H1 (cell line): ENCODE measurements around the gene TGM2. TPM values are rescaled to one million over a fixed set of nuclear protein-coding genes. Genes with fewer than 3 reads are reported as not detected.

Experiments used
- CTCF ChIA-PET: fragments of 300-600 bp; sonication (Branson Sonifier 250); formaldehyde crosslinking; loops from one replicate; lab custom pipeline; 2021; ENCODE audit not compliant: partially characterized antibody; lab: Charles Lee
- POLR2A ChIA-PET: fragments of 300-600 bp; sonication (Branson Sonifier 250); formaldehyde crosslinking; loops from one replicate; lab custom pipeline; 2021; ENCODE audit warnings: inconsistent platforms; ENCODE audit not compliant: partially characterized antibody; lab: Charles Lee
- DNase-seq, 2 experiments: peaks; one replicate each; pipeline versions ENCODE4 v3.0.0 to v3.0.0-alpha.2; 2010 to 2022; ENCODE audit warnings: low spot score in 2 of 2, low read depth in 1 of 2, mixed read lengths in 1 of 2
- FAIRE-seq: peaks from 2 replicates; lab custom pipeline; 2011; peaks lifted over from hg19 to GRCh38; lab: Jason Lieb, UNC
- H2AFZ ChIP-seq: 2 replicates; pipeline ENCODE4 v1.8.1; 2012; ENCODE audit warnings: low read length, inconsistent platforms
- H2AK5ac ChIP-seq: 2 replicates; pipeline ENCODE4 v1.6.1; 2013; ENCODE audit warnings: low read depth, low read length
- H2BK120ac ChIP-seq: replicated peaks from 2 replicates; pipeline ENCODE3; 2013; ENCODE audit warnings: low read depth, low read length, inconsistent platforms
- H2BK12ac ChIP-seq: 2 replicates; pipeline ENCODE4 v1.6.1; 2013; ENCODE audit warnings: low read depth, low read length
- H2BK15ac ChIP-seq: 2 replicates; pipeline ENCODE4 v1.6.1; 2013; ENCODE audit warnings: low read length
- H2BK20ac ChIP-seq: 2 replicates; pipeline ENCODE4 v1.6.1; 2013; ENCODE audit warnings: low read length
- H2BK5ac ChIP-seq: 2 replicates; pipeline ENCODE4 v1.6.1; 2013; ENCODE audit warnings: low read depth, low read length
- H3K14ac ChIP-seq: 2 replicates; pipeline ENCODE4 v1.6.1; 2013; ENCODE audit warnings: inconsistent platforms; ENCODE audit not compliant: insufficient read length
- H3K18ac ChIP-seq: 2 replicates; pipeline ENCODE4 v1.6.1; 2013; ENCODE audit warnings: low read length; ENCODE audit errors: extremely low read depth
- H3K23ac ChIP-seq: 2 replicates; pipeline ENCODE4 v1.6.1; 2013; ENCODE audit warnings: inconsistent platforms; ENCODE audit not compliant: insufficient read length
- H3K23me2 ChIP-seq: 2 replicates; pipeline ENCODE4 v1.6.1; 2013; ENCODE audit warnings: low read depth, low read length
- H3K27ac ChIP-seq: 2 replicates; pipeline ENCODE4 v1.6.1; 2011; ENCODE audit warnings: low read depth, low read length, inconsistent platforms
- H3K27me3 ChIP-seq, 4 experiments: replicated peaks in 1 of 4; 1 replicate in 1 of 4; 2 replicates in 3 of 4; pipeline versions ENCODE4 v1.6.1 to v1.8.1; 2011 to 2013; ENCODE audit warnings: low read length in 3 of 4, mild to moderate bottlenecking in 3 of 4, inconsistent platforms in 2 of 4, mixed read lengths in 2 of 4, moderate library complexity in 1 of 4; ENCODE audit not compliant: control insufficient read depth in 3 of 4, insufficient read depth in 3 of 4; ENCODE audit errors: extremely low read depth in 1 of 4
- H3K36me3 ChIP-seq, 4 experiments: 2 replicates each; pipeline versions ENCODE4 v1.6.1 to v1.8.1; 2011 to 2013; ENCODE audit warnings: mild to moderate bottlenecking in 4 of 4, low read length in 3 of 4, moderate library complexity in 2 of 4, control low read depth in 1 of 4, inconsistent platforms in 1 of 4; ENCODE audit not compliant: insufficient read depth in 4 of 4, control insufficient read depth in 2 of 4
- H3K4ac ChIP-seq: replicated peaks from 2 replicates; pipeline ENCODE3; 2013; ENCODE audit warnings: low read length, low read depth, mixed read lengths, inconsistent platforms; ENCODE audit not compliant: insufficient read length
- H3K4me1 ChIP-seq, 4 experiments: replicated peaks in 1 of 4; 1 replicate in 1 of 4; 2 replicates in 3 of 4; pipeline versions ENCODE4 v1.6.1 to v1.8.1; 2011 to 2013; ENCODE audit warnings: low read length in 3 of 4, inconsistent platforms in 2 of 4, mixed read lengths in 1 of 4; ENCODE audit not compliant: insufficient read depth in 4 of 4, control insufficient read depth in 3 of 4
- H3K4me2 ChIP-seq, 2 experiments: 2 replicates each; pipeline versions ENCODE4 v1.6.1 to v1.8.1; 2011 to 2013; ENCODE audit warnings: low read depth in 2 of 2, low read length in 2 of 2, control low read depth in 1 of 2, inconsistent platforms in 1 of 2, mild to moderate bottlenecking in 1 of 2; ENCODE audit not compliant: insufficient read depth in 1 of 2
- H3K4me3 ChIP-seq, 4 experiments: fragments of 200-600, 300-600 bp in 1 of 4; sonication (generic), shearing (Covaris generic), sonication (Bioruptor Twin) in 1 of 4; 2 replicates each; pipeline versions ENCODE4 v1.5.1 to v1.8.1; 2011 to 2016; ENCODE audit warnings: low read length in 4 of 4, low read depth in 3 of 4, control low read depth in 2 of 4, inconsistent platforms in 2 of 4, mild to moderate bottlenecking in 2 of 4, mixed read lengths in 1 of 4, moderate library complexity in 1 of 4; ENCODE audit not compliant: insufficient read depth in 2 of 4; ENCODE audit errors: extremely low read depth in 1 of 4
- H3K56ac ChIP-seq: replicated peaks from 2 replicates; pipeline ENCODE3; 2013; ENCODE audit warnings: low read depth, mild to moderate bottlenecking, mixed read lengths, low read length, inconsistent platforms; ENCODE audit not compliant: insufficient read length
- H3K79me1 ChIP-seq: 2 replicates; pipeline ENCODE4 v1.6.1; 2013; ENCODE audit warnings: low read depth, low read length, control low read depth
- H3K79me2 ChIP-seq, 2 experiments: 2 replicates each; pipeline versions ENCODE4 v1.6.1 to v1.8.1; 2012 to 2013; ENCODE audit warnings: low read length in 2 of 2, mild to moderate bottlenecking in 2 of 2, inconsistent platforms in 1 of 2; ENCODE audit not compliant: insufficient read depth in 2 of 2, control insufficient read depth in 1 of 2
- H3K9ac ChIP-seq, 4 experiments: replicated peaks in 1 of 4; 1 replicate in 1 of 4; 2 replicates in 3 of 4; pipeline versions ENCODE4 v1.6.1 to v1.8.1; 2011 to 2013; ENCODE audit warnings: low read depth in 3 of 4, low read length in 3 of 4, control low read depth in 2 of 4, mild to moderate bottlenecking in 2 of 4, moderate library complexity in 2 of 4, inconsistent platforms in 1 of 4; ENCODE audit errors: extremely low read depth in 1 of 4
- H3K9me3 ChIP-seq, 2 experiments: 2 replicates each; pipeline versions ENCODE4 v1.6.1 to v1.8.1; 2012 to 2013; ENCODE audit warnings: mild to moderate bottlenecking in 2 of 2, moderate library complexity in 2 of 2, control low read depth in 1 of 2, inconsistent platforms in 1 of 2, low read depth in 1 of 2, low read length in 1 of 2, mixed read lengths in 1 of 2; ENCODE audit not compliant: insufficient read depth in 2 of 2
- H4K20me1 ChIP-seq, 2 experiments: replicated peaks in 1 of 2; 2 replicates each; pipeline versions ENCODE3 to v1.8.1; 2011 to 2013; ENCODE audit warnings: inconsistent platforms in 2 of 2, low read length in 2 of 2, mild to moderate bottlenecking in 1 of 2; ENCODE audit not compliant: insufficient read depth in 2 of 2, control insufficient read depth in 1 of 2
- H4K5ac ChIP-seq: 2 replicates; pipeline ENCODE4 v1.6.1; 2013; ENCODE audit warnings: low read length, low read depth, mixed read lengths, inconsistent platforms; ENCODE audit not compliant: insufficient read length
- H4K8ac ChIP-seq: 2 replicates; pipeline ENCODE4 v1.8.0; 2013; ENCODE audit warnings: mild to moderate bottlenecking, moderate library complexity, low read length, inconsistent platforms; ENCODE audit not compliant: insufficient read depth; ENCODE audit errors: extremely low read depth
- H4K91ac ChIP-seq: replicated peaks from 2 replicates; pipeline ENCODE3; 2013; ENCODE audit warnings: low read length, mixed read lengths, inconsistent platforms; ENCODE audit not compliant: insufficient read length
- CEBPB ChIP-seq: IDR thresholded peaks from 2 replicates; pipeline ENCODE4 v1.6.1; 2012; ENCODE audit warnings: low read depth, low read length
- RNF2 ChIP-seq: fragments of 200-900, 300-1000 bp; sonication (generic); IDR thresholded peaks from 2 replicates; pipeline ENCODE4 v1.7.1; 2016; ENCODE audit warnings: borderline replicate concordance, low read depth, mild to moderate bottlenecking, antibody characterized with exemption, low read length; ENCODE audit not compliant: poor library complexity, severe bottlenecking; ENCODE audit errors: missing control alignments
- WGBS, 2 experiments: shearing (Covaris generic) in 1 of 2; methylation state at CpG; one replicate each; pipeline versions ENCODE4 v1.1.6 to v1.1.7; 2013 to 2015; ENCODE audit warnings: low lambda C conversion rate in 2 of 2, mixed read lengths in 2 of 2, inconsistent platforms in 1 of 2, low coverage in 1 of 2, missing lambda C conversion rate in 1 of 2; ENCODE audit not compliant: insufficient replicate concordance in 2 of 2, insufficient coverage in 1 of 2, insufficient read length in 1 of 2; ENCODE audit errors: extremely low coverage in 1 of 2, missing lambda C conversion rate in 1 of 2; 5-methylcytosine and 5-hydroxymethylcytosine counted together
- polyA plus RNA-seq, 7 experiments: library from polyadenylated mRNA; depleted of rRNA in 3 of 7; stranded (reverse) in 5 of 7; unstranded in 2 of 7; fragments of >200 nt in 5 of 7; fragments of 200-250 nt in 2 of 7; gene quantifications; 1 replicate in 5 of 7; 2 replicates in 1 of 7; 4 replicates in 1 of 7; pipeline versions ENCODE4 v1.2.1 to v1.2.3, GENCODE V29; 2011 to 2013; ENCODE audit warnings: missing spikeins in 2 of 7, mixed read lengths in 2 of 7
- total RNA-seq: library from RNA; stranded (reverse); fragmentation: NEBNext Ultra II Directional; extraction: Animal tissue kit (Norgen Biotek cat#: 25700); gene quantifications from 2 replicates; pipeline ENCODE4 v1.2.1, GENCODE V29; 2021

The TGM2 gene
- total and polyA plus RNA-seq, 2 of the 8 experiments (the other 6 are each of a cell fraction or from before 2014, with no cell fraction given) = 0.86 to 1.0 TPM

- WGBS, 2 experiments = 91% methylated on average over 1 of the region's 1 CpG; no CpG with 5 or more reads in 1 of the 2 experiments
- ChIA-PET POLR2A (interaction anchor here (0.6 kb wide), 1 partner anchor 65 kb away, joined by 3 read pairs; no protein-coding TSS in a partner anchor), CTCF (interaction anchor here (0.7 to 1.7 kb wide), 5 partner anchors 19 to 37 kb away, joined by 3 to 4 read pairs (median 3); no protein-coding TSS in a partner anchor)
- Histone ChIP-seq H3K36me3 (peaks cover 0 to 14% (median 8%) of the 10 kb centered on the region in 4 experiments), H3K4me3 (no peak overlapping the region), H3K4me2 (no peak overlapping the region), H4K8ac (no peak overlapping the region), H3K23me2 (no peaks in the 10 kb centered on the region), H3K14ac (no peak overlapping the region), H2BK20ac (no peak overlapping the region), H4K20me1 (no peaks in the 10 kb centered on the region), H3K56ac (no peak overlapping the region), H2AK5ac (no peak overlapping the region), H3K4ac (no peak overlapping the region), H2BK15ac (no peak overlapping the region), H2BK12ac (no peak overlapping the region), H2AFZ (no peak overlapping the region), H2BK5ac (no peak overlapping the region), H4K5ac (no peak overlapping the region), H3K27me3 (no peaks in the 10 kb centered on the region), H2BK120ac (no peak overlapping the region), H3K23ac (no peak overlapping the region), H3K79me1 (no peaks in the 10 kb centered on the region), H3K9ac (no peak overlapping the region), H3K79me2 (no peaks in the 10 kb centered on the region), H4K91ac (no peak overlapping the region), H3K18ac (no peak overlapping the region), H3K27ac (no peak overlapping the region), H3K9me3 (no peaks in the 10 kb centered on the region), H3K4me1 (no peaks in the 10 kb centered on the region)
- DNase-seq (no peak), FAIRE-seq (no peak)
- TF ChIP-seq RNF2 (no peak), CEBPB (peak; percentile 70; the same call in 1 of the 2 replicates)
These were observed 70.6 kb downstream of the TGM2 start for GRCh38 chr20:38094373-38094891.
